ENCODE measurements around the gene NSUN5.
A peak's percentile ranks its signal among the peaks of the same experiment; 100 is the strongest.
"Not testable (repeated sequence)": the region's sequence is repeated elsewhere in the genome, so short reads cannot be mapped to it uniquely, and the experiment has no call there.

NSUN5 gene

DNA sequence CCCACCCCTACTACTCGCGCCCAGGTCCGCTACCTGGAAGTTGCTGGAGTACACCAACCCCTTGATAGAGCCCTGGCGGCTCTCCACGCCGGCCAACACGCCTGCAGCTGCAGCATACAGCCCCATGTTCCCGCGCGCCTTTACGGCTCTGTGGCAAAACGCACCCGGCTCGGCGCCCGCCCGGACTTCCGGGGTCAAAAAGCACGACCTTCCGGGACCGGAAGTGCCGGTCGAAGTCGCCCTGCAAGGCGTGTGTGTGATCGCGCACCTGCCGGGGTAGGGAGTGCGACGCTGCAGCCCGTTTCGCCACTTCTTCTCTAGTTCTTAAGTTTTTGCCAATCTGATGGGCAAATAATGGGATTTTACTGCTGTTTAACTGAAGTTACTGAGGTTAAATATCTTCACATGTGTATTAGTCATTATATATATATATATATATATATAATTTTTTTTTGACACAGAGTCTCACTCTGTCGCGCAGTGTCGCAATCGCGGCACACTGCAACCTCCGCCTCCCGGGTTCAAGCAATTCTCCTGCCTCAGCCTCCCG is at the start of gene NSUN5:
NSUN5 (minus strand) TSS at position 162 of the 550 bp plus-strand sequence; CDS start at position 126, 36 bp downstream.
- DNase-seq (ENCODE audit: insufficient read length, low spot score) (peak; percentile 63), FAIRE-seq (no peak)

DNA sequence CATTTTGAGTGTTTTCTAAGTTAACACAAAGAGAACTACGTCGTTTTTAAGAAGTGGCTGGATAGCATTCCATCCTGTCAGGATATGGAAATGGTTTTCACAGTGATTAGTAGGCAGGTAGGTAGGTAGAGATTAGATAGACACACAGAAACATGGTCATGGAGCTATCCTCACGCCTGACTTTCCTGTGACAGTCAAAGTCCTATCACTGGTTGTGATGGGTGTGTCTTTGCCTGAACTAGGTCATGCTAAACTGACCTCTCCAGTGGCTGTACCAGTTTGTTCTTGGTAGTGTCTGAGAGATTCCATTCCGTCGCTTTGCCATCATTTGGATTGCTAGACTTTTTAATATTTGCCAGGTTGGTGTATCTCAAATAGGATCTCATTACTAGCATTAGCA is 47.5 kb upstream of the NSUN5 start:
- no peak for DNase-seq (ENCODE audit: insufficient read length, low spot score)
- FAIRE-seq = no peak

DNA sequence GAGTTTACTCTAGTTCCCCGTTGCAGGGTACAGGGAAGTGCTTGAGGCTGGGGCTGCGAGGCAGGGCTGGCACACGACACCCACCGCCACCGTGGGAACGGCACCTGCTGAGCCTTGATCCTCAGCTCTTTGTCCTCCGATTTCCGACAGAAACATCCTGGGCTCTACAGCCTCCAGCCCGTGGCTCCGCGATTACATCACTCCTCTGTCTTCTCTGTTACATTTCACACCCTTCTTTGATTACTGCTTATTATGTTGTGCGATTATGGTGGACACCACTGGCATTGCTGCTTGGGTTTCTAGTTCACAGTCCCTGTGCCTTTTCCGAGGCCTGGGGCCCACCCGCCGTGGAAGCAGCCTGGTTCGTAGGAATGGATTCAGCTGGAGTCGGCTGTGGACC is 46.2 kb upstream of the NSUN5 start:
- DNase-seq (ENCODE audit: insufficient read length, low spot score) = no peak
- FAIRE-seq = no peak

DNA sequence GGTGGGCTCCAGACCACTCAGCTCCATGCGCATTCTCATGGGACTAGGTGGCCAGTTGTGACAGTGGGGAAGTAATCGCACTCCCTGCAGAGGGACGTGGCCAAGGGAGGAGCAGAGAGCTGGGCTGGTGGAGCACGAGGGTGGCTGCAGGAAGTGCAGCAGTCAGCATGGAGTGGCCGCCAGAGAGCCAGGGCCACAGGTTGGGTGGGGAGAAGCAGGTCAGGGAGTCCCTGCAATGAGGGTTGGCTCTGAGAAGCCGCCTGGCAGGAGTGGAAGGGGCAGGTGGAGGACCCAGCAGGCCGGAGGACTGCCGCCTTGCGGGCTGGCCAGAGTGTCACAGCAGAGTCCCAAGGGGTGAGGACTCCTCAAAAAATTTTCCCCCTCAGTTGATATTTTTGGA is 45.6 kb upstream of the NSUN5 start:
- FAIRE-seq (no peak), DNase-seq (ENCODE audit: insufficient read length, low spot score) (no peak)

DNA sequence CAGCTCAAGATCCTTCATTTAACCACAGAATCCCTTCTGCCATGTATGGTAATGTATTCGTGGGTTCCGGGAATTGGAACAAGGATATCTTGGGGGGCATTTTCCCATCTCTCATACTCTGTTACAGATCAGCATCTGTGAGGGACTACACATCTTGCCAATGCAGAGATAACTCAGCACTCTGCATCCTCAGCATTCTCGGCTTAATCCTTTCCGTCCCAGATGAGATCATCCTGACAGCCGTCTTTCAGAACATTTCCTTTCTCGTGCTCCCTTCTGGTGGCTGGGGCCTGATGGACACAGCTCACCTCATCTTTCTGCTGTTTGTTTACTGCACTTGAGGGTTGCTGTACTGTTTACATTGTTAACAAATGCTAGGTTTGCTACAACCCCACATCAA is 44.6 kb upstream of the NSUN5 start:
- FAIRE-seq = no peak
- no peak for DNase-seq (ENCODE audit: insufficient read length, low spot score)

DNA sequence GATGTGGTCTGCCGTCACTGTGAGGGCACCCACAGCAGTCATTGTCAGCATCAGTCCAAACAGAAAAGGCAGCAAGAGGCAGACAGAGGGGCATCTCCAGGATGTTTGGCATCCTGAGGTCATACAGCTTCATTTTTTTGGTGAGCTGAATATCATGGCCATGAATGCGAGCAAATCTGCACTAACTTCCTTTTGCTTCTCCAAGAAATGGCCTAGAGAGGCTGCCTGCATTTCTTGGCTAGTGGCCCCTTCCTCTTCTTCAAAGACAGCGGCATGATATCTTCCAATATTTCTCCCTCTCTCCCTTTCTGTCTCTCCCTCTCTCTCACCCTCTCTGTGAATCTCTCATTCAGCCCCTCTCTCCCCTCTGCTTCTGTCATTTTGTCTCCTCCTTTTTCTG is 44.2 kb upstream of the NSUN5 start:
- FAIRE-seq (no peak), DNase-seq (ENCODE audit: insufficient read length, low spot score) (no peak)

DNA sequence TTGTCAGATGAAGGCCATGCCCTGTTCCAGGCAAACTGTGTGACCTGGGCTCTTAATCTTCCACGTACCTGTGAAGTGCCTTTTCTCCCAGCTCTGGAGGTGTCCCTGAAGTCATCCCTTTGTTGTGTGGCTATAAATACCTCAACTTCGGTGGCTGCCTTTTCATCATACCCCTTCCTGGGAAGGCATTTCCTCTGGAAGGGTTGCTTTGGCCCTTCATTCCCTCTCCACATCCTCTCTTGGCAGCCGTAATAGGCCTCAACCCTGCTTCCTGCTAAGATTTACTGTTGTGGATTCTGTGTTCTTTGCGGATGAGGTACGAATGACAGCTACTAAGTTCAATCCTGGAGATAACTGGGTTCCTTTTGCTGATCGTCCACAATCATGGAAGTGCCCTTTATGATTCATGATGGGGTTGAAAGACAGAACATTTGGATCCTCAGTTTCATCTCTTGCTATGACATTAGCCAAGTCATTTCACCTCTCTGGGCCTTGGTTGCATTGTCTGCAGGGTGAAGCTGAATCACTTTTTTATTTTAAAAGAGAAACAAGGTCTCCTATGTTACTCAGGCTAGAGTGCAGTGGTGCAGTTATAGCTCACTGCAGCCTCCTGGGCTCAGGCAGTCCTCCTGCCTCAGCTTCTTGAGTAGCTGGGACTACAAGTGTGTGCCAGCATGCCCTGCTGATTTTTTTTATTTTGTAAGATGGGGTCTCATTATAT is 43.0 kb upstream of the NSUN5 start:
- DNase-seq (ENCODE audit: insufficient read length, low spot score) (no peak), FAIRE-seq (no peak)

DNA sequence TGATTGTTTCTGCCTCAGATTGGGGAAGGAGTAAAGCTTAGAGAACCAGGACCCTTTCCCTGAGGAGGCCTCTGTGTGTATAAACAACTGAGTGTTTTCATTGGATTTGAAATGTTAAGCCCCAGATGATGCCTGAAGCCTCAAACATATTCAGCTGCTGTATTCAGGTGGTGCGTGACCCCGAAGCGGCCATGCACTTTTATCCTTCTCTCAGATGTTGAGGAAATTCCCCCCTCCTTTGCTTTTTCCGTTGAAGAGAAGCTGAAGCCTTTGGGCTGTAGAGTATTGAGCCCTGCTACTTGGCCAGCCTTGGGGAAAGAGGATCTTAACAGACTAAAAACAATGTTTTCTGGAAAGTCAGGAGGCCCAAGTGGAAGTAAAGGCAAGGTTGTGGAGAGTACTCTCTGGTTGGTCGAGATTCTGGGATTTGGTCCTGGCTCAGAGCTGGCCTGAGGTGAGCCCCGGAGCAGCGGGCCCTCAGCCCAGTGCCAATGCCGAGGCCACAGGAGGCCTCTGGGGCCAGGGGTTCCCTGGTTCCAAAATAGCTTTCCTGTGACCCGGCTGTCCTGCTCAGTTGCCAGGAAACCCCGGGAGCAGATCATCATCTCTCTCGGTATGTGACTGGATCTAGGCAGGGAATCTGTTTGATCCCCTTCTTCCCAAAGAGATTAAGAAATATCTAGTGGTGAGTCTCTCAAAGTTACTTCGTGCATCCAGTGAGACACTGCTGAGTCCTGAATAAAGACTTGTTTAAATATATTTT is 41.9 kb upstream of the NSUN5 start:
- DNase-seq (ENCODE audit: insufficient read length, low spot score) (no peak), FAIRE-seq (no peak)

DNA sequence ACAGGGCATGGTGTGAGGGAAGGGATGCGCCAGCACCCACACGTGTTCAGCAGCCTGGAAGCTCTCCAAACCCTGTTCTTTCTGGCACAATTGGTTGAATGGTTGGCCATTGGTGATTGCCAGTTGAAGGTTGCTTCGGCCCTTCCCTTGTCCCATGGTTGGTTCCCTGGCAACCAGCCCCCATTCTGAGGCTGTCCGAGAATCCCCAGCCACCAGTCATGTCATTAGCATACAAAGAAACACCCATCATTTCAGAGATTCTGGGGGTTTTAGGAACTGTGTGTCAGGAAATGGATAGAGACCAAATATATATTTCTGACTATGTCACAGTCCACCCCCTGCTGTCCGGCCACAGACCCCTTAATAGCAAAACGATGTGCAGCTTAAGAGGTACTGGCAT is 41.1 kb upstream of the NSUN5 start:
- DNase-seq (ENCODE audit: insufficient read length, low spot score) (no peak), FAIRE-seq (no peak)

DNA sequence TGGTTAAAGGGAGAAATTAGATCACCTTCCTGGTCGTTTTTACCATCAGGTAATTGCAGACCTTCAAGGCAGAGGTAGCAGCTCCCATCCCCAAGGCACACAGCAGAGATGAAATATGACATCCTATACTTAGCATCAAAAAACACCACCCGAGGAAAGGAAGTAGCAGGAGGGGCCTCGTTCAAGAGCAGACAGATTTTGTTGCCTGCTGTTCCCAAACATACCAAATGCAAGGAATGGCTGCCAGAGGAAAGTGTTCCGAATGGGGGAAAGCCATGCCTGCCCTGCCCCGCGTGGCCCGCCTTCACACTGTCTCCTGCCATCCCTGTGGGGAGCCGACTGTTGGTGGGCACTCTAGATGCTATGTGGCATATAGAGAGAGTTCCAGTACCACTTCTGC is 37.3 kb upstream of the NSUN5 start:
- FAIRE-seq (no peak), DNase-seq (ENCODE audit: insufficient read length, low spot score) (no peak)

DNA sequence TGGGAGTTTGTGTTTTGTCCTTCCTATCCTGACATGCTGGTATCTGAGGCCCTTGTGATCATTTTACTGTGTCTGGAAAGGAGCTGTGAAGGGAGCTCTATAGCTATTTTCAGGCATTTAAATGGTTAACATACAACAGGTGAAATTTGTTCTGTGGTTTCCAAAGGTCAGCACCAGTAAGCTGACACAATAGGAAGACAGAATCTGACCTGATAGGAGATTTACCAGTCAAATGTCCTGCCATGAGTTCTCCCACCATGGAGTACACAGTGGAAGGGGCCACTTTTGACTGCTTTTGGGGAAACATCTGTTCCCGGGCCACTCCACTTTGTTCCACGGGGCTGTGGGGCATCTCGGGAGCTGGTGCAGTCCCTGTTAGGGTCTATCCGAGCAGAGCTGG is 36.9 kb upstream of the NSUN5 start:
- no peak for FAIRE-seq
- no peak for DNase-seq (ENCODE audit: insufficient read length, low spot score)

DNA sequence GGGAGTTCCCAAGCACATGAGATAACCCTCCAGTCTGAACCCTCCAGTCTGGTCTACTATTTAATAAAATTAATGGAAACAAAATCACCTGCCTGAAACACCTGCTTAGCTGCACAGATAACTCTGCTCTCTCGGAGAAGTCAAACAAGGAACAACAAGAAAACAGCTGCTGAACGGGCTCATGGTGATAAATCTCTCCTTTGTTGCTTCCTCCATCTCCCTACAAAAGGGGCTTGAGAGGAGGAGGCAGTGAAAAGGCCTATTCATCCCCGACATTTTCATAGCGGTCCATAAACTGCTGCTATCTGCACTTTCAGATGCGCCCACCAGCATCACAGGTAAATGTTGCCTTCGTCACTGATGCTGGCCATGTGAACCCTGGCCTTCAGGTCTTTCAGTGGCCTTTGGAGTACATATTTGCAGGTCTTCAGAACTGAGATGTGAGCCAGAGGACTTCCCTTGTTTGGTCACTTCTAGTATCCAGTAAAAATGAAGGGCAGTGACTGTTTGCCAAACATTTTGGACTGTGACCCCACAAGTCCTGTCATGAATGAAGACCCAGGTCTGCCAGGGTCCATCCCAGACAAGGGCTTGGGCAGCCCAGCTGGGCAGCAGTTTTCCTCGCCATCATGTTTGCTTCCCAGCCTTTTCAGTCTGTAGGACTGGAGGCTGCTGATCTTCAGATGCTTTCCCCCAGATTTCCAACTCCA is 35.2 kb upstream of the NSUN5 start:
- no peak for FAIRE-seq
- no peak for DNase-seq (ENCODE audit: insufficient read length, low spot score)

DNA sequence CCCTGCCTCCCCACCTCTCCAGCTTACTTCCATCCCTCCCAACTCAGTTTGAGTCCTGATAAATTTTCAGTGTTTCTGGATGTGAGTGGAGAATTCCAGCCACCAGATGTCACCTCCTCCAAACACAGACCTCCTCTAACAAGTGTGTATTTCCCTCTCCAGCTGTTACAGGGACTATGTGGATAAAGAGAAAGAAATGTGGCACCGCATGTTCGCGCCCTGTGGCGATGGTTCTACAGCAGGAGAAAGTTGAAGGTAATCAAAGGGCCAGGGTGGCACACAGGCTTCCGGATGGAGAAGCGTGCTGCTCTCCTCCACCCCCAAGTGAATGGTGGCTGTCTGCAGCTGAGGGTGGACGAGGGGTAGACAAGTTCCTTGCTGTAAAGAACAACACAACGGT is 34.0 kb upstream of the NSUN5 start:
- FAIRE-seq = no peak
- peak; percentile 69 for DNase-seq (ENCODE audit: insufficient read length, low spot score)

DNA sequence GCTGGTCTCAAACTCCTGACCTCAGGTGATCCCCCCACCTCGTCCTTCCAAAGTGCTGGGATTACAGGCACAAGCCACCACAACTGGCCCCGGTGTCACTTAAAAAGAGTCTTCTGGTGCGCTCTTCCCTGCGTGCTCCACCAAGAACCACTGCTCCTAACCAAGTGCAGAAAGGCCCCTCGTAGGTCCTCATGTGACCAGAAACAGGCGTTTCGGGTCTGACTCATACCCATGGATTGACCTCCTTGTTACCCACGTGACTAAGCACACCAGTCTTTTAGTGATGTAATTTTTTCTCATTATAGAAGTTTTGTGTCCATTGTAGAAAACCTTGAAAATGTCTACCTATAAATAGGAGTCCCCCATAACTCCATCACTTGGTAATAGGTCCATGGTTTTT is 33.3 kb upstream of the NSUN5 start:
- peak; percentile 64 for DNase-seq (ENCODE audit: insufficient read length, low spot score)
- FAIRE-seq = no peak

DNA sequence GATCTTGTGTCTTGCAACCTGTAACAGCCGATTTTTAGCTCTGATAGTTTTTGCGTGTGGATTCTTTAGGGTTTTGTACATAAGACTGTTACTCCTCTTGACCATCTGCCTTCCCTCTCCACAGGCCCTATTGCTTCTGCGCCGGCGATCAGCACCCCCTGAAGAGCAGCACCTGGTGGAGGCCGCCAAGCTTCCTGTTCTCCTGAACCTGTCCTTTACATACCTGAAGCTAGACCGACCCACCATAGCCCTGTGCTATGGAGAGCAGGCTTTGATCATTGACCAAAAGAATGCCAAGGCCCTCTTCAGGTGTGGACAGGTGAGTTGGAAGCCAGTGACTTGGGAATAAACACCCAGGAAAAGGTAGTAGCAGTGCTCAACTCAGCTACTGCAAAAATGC is 31.9 kb upstream of the NSUN5 start:
- FAIRE-seq = no peak
- DNase-seq (ENCODE audit: insufficient read length, low spot score) = no peak

DNA sequence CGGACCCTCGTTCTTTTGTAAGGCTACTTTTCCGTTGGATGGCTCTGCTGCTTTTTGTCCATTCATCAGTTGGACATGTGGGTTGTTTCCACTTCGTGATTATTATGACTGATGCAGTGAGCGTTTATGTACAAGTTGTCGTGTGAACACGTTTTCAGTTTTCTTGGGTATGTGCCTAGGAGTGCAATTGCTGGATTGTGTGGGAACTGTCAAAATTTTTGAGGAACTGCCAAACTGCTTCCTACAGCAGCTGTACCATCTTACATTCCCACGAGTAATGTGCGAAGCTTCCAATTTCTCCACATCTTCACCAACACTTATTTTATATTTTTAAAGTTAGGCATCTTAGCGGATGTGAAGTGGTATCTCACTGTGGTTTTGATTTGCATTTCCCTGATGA is 29.7 kb upstream of the NSUN5 start:
- DNase-seq (ENCODE audit: insufficient read length, low spot score) (no peak), FAIRE-seq (no peak)

DNA sequence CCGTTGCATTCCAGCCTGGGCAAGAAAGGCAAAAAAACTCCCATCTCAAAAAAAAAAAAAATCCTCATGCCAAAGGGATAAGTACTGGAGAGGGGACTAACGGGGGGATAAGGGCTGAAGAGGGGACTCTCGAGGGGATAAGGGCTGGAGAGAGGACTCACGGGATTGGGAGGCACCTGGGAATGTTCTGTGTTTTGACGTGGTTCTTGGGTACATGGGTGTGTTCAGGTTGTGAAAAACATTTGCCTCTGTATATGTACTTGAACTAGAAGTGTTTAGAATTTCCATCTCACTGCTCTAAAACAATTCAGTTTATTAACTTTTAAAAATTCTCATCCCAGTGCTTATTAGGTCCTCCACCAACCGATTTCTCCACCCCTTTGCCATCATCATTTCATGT is 23.8 kb upstream of the NSUN5 start:
- FAIRE-seq (no peak), DNase-seq (ENCODE audit: insufficient read length, low spot score) (no peak)

DNA sequence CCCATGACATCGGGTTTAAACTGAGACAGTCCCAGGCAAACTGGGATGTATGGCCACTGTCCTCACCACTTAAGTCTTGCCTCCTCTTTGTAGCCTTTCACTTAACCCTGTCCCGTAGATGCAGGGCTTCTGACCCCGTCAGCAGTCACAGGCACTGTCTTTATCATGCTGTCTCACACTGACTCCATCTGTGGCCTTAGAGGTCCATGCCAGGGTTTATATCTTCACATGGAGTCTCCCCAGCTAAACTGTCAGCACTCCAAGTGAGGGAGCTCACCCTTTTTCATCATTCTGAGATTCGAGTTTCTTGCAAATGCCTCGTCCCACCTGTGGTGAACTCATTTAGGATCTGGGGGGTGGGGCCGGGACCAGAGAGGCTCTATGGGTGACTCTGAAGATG is 22.1 kb upstream of the NSUN5 start:
- FAIRE-seq (no peak), DNase-seq (ENCODE audit: insufficient read length, low spot score) (no peak)

DNA sequence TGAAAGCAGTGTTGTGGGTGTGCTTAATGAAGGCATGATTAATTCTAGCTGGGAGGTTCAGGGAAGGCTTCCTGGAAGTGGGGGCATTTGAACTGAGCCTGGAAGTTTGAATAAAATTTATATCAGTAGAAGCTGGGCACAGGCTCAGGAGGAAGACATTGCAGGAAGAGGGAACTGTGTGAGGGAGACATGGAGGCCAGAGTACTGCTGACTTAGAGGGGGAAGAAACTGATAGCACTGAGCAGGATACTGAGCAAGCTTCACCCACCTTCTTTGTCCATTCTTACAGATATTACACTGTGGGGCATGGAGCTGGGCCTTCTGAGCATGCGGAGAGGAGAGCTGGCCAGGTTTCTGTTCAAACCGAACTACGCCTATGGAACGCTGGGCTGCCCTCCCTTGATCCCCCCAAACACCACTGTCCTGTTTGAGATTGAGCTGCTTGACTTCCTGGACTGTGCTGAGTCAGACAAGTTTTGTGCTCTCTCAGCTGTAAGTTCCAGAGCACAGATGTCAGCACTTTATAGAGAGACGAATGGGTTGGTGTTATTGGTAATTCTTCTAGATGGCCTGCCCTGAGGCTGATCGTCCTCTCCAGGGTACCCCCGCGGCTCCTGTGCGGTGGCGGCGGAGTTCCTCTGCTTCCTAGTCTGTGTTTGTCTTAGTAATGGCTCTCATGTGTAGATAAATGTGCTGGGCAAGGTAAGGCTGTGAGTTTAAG is 21.4 kb upstream of the NSUN5 start:
- FAIRE-seq (no peak), DNase-seq (ENCODE audit: insufficient read length, low spot score) (no peak)

DNA sequence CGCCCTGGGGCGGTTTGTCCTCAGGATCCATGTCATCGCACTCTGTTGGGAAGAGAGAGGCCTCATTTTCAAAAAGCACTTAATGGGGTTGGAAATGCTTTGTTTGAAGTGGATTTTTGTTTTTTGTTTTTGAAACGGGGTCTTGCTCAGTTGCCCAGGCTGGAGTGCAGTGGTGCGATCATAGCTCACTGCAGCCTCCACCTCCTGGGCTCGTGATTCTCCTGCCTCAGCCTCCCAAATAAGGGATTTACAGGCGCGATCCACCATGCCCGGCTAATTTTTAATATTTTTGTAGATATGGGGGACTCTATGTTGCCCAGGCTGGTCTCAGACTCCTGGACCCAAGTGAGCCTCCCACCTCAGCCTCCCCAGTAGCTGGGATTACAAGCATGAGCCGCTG is 20.1 kb upstream of the NSUN5 start:
- DNase-seq (ENCODE audit: insufficient read length, low spot score) (no peak), FAIRE-seq (no peak)

DNA sequence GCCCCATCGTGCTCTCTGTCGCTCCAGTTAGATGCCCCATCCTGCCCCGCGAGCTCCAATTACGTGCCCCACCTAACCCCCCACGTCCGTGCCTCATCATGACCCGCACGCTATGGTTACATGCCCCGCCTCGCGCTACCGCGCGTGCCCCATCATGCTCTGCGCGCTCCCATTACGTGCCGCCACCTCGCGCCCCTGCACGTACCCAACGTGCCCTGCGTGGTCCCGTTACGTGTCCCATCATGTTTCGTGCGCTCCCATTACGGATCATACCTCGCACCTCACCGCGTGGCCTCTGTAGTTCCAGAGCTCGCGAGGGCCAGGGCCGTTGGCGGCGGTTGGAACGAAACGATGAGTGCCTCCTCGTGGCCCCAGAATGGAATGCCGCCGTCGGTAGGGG is 19.3 kb upstream of the NSUN5 start, which contains the start of the genes FKBP6 and TRIM50:
FKBP6 (plus strand) TSS at position 240 of the 400 bp plus-strand sequence. CDS start 268 bp downstream, outside the sequence.
TRIM50 (minus strand) TSS at position 161 of the 400 bp plus-strand sequence. CDS start 3,295 bp downstream, outside the sequence.
- FAIRE-seq; DNase-seq (ENCODE audit: insufficient read length, low spot score): not testable (repeated sequence)
